Astrocyte (in vitro differentiated cells and primary cell): Measurements from ENCODE around the gene CXADR. TPM values are rescaled to one million over a fixed set of nuclear protein-coding genes. Genes with fewer than 3 reads are reported as not detected.

Experiments
- DNase-seq: peaks from one replicate; pipeline ENCODE4 v3.0.0-alpha.2; 2010; ENCODE audit warnings: low read depth
- FAIRE-seq: peaks from 2 replicates; lab custom pipeline; 2011; peaks lifted over from hg19 to GRCh38; lab: Jason Lieb, UNC
- H2AFZ ChIP-seq: 2 replicates; pipeline ENCODE4 v1.6.0; 2012; ENCODE audit warnings: low read depth, low read length, inconsistent platforms
- H3K27ac ChIP-seq: 2 replicates; pipeline ENCODE4 v1.5.1; 2011; ENCODE audit warnings: low read depth, low read length, inconsistent platforms
- H3K27me3 ChIP-seq: 2 replicates; pipeline ENCODE4 v1.6.0; 2011; ENCODE audit warnings: low read length, inconsistent platforms; ENCODE audit not compliant: insufficient read depth
- H3K36me3 ChIP-seq: 2 replicates; pipeline ENCODE4 v1.5.1; 2011; ENCODE audit warnings: low read length, inconsistent platforms; ENCODE audit not compliant: insufficient read depth
- H3K4me1 ChIP-seq: 2 replicates; pipeline ENCODE4 v1.5.1; 2011; ENCODE audit warnings: low read length, inconsistent platforms; ENCODE audit not compliant: insufficient read depth
- H3K4me2 ChIP-seq: 2 replicates; pipeline ENCODE4 v1.6.0; 2012; ENCODE audit warnings: low read length, inconsistent platforms
- H3K4me3 ChIP-seq: 2 replicates; pipeline ENCODE4 v1.5.1; 2011; ENCODE audit warnings: low read depth, mild to moderate bottlenecking, low read length, inconsistent platforms; ENCODE audit not compliant: insufficient read depth
- H3K79me2 ChIP-seq: 2 replicates; pipeline ENCODE4 v1.6.0; 2012; ENCODE audit warnings: mild to moderate bottlenecking, low read length, inconsistent platforms; ENCODE audit not compliant: insufficient read depth
- H3K9ac ChIP-seq: 2 replicates; pipeline ENCODE4 v1.6.0; 2012; ENCODE audit warnings: mild to moderate bottlenecking, low read length, inconsistent platforms
- H3K9me3 ChIP-seq: 2 replicates; pipeline ENCODE4 v1.5.1; 2012; ENCODE audit warnings: low read depth, mild to moderate bottlenecking, low read length, inconsistent platforms; ENCODE audit not compliant: insufficient read depth
- H4K20me1 ChIP-seq: 2 replicates; pipeline ENCODE4 v1.6.0; 2012; ENCODE audit warnings: low read length, inconsistent platforms; ENCODE audit not compliant: insufficient read depth
- H3K27ac Mint-ChIP-seq: one replicate; pipeline ENCODE4 v1.8.0; 2021; ENCODE audit warnings: mild to moderate bottlenecking, mixed read lengths; ENCODE audit not compliant: unreplicated experiment
- H3K27me3 Mint-ChIP-seq: one replicate; pipeline ENCODE4 v1.8.0; 2021; ENCODE audit warnings: low read depth, mixed read lengths; ENCODE audit not compliant: unreplicated experiment
- H3K36me3 Mint-ChIP-seq: one replicate; pipeline ENCODE4 v1.8.0; 2021; ENCODE audit warnings: low read depth, mixed read lengths; ENCODE audit not compliant: unreplicated experiment
- H3K4me1 Mint-ChIP-seq: one replicate; pipeline ENCODE4 v1.8.0; 2021; ENCODE audit warnings: low read depth, mixed read lengths; ENCODE audit not compliant: unreplicated experiment
- H3K4me3 Mint-ChIP-seq: one replicate; pipeline ENCODE4 v1.8.0; 2021; ENCODE audit warnings: mild to moderate bottlenecking, moderate library complexity, mixed read lengths; ENCODE audit not compliant: unreplicated experiment
- H3K9me3 Mint-ChIP-seq: one replicate; pipeline ENCODE4 v1.8.0; 2021; ENCODE audit warnings: mild to moderate bottlenecking, mixed read lengths; ENCODE audit not compliant: unreplicated experiment
- CTCF ChIP-seq: IDR thresholded peaks from 2 replicates; pipeline ENCODE4 v1.5.1; 2011; ENCODE audit warnings: low read depth, mild to moderate bottlenecking, inconsistent platforms, low read length, moderate library complexity; ENCODE audit not compliant: insufficient read depth
- EZH2 ChIP-seq: IDR thresholded peaks from 2 replicates; pipeline ENCODE4 v1.6.1; 2012; ENCODE audit warnings: mild to moderate bottlenecking, low read length, inconsistent platforms; ENCODE audit not compliant: insufficient read depth
- total RNA-seq: library from RNA; stranded (reverse); gene quantifications from 2 replicates; pipeline ENCODE4 v1.2.1, GENCODE V29; 2021

Gene CXADR
- total RNA-seq, 1 donor from 2014 or later = 30.6 TPM

DNA sequence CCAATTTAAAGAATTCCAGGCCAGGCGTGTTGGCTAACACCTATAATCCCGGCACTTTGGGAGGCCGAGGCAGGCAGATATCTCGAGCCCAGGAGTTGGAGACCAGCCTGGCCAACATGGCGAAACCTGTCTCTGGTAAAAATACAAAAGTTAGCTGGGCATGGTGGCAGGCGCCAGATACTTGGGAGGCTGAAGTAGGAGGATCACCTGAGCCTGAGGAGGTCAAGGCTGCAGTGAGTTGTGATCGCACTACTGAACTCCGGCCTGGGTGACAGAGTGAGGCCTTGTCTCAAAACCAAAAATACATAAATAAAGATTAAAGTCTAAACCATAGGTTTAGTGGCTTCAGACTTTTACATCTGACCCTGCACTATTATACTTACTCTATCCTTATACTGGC, 67.5 kb downstream of the CXADR start:
- DNase-seq (no peak), FAIRE-seq (no peak)
- Mint-ChIP-seq H3K4me1 (peaks cover 1% of the 10 kb centered on the region), H3K4me3 (no peak overlapping the region), H3K9me3 (no peaks in the 10 kb centered on the region), H3K27me3 (no peaks in the 10 kb centered on the region), H3K36me3 (no peaks in the 10 kb centered on the region), H3K27ac (no peak overlapping the region)
- H3K4me1 ChIP-seq = no peaks in the 10 kb centered on the region
- no peak overlapping the region for H3K9ac ChIP-seq
- H3K27ac ChIP-seq = no peak overlapping the region
- peaks cover 2% of the 10 kb centered on the region for H3K27me3 ChIP-seq
- H3K36me3 ChIP-seq = no peaks in the 10 kb centered on the region
- no peak overlapping the region for H3K4me2 ChIP-seq
- no peaks in the 10 kb centered on the region for H4K20me1 ChIP-seq
- no peak overlapping the region for H3K4me3 ChIP-seq
- TF ChIP-seq EZH2 (no peak), CTCF (no peak)
- H3K9me3 ChIP-seq = no peaks in the 10 kb centered on the region
- H3K79me2 ChIP-seq = no peaks in the 10 kb centered on the region
- H2AFZ ChIP-seq = no peak overlapping the region

- Histone ChIP-seq H3K36me3 (no peaks in the 10 kb centered on the region), H4K20me1 (no peaks in the 10 kb centered on the region), H3K4me3 (no peak overlapping the region), H3K27me3 (peaks cover 2% of the 10 kb centered on the region), H2AFZ (no peak overlapping the region), H3K27ac (no peak overlapping the region), H3K4me1 (no peaks in the 10 kb centered on the region), H3K4me2 (no peak overlapping the region), H3K9ac (no peak overlapping the region), H3K79me2 (no peaks in the 10 kb centered on the region), H3K9me3 (no peaks in the 10 kb centered on the region)
- DNase-seq (no peak), FAIRE-seq (no peak)
- H3K36me3 Mint-ChIP-seq = peaks cover 2% of the 10 kb centered on the region
- no peak for TF ChIP-seq EZH2
- TF ChIP-seq CTCF = no peak
- H3K4me1 Mint-ChIP-seq = no peaks in the 10 kb centered on the region
- H3K4me3 Mint-ChIP-seq = no peak overlapping the region
- no peaks in the 10 kb centered on the region for H3K27me3 Mint-ChIP-seq
- H3K9me3 Mint-ChIP-seq = no peaks in the 10 kb centered on the region
- no peak overlapping the region for H3K27ac Mint-ChIP-seq
These were observed 71.1 kb downstream of the CXADR start for GRCh38 chr21:17583898-17584297.

GRCh38 chr21:17585875-17586450, 73.1 kb downstream of the CXADR start:
- H3K9me3 Mint-ChIP-seq = no peaks in the 10 kb centered on the region
- Histone ChIP-seq H3K4me3 (no peak overlapping the region), H3K9ac (no peak overlapping the region), H2AFZ (no peak overlapping the region), H3K27ac (no peak overlapping the region), H3K4me1 (no peaks in the 10 kb centered on the region), H3K36me3 (no peaks in the 10 kb centered on the region), H3K9me3 (no peaks in the 10 kb centered on the region), H3K27me3 (peaks cover 2% of the 10 kb centered on the region), H3K79me2 (no peaks in the 10 kb centered on the region), H4K20me1 (no peaks in the 10 kb centered on the region), H3K4me2 (no peak overlapping the region)
- H3K27ac Mint-ChIP-seq = no peak overlapping the region
- TF ChIP-seq EZH2 = no peak
- peak; percentile 58 for TF ChIP-seq CTCF
- H3K27me3 Mint-ChIP-seq = no peaks in the 10 kb centered on the region
- peaks cover 2% of the 10 kb centered on the region for H3K36me3 Mint-ChIP-seq
- H3K4me3 Mint-ChIP-seq = no peak overlapping the region
- DNase-seq (peak; percentile 22), FAIRE-seq (no peak)
- no peaks in the 10 kb centered on the region for H3K4me1 Mint-ChIP-seq
